HG03097 (cell line): ENCODE data around the gene CLEC4F.

ENCODE experiments used
- ATAC-seq: cut with Tn5 transposase; IDR thresholded peaks from one replicate; pipeline ENCODE4 v1.9.1; 2021; ENCODE audit not compliant: unreplicated experiment, low FRiP score

Gene CLEC4F

DNA sequence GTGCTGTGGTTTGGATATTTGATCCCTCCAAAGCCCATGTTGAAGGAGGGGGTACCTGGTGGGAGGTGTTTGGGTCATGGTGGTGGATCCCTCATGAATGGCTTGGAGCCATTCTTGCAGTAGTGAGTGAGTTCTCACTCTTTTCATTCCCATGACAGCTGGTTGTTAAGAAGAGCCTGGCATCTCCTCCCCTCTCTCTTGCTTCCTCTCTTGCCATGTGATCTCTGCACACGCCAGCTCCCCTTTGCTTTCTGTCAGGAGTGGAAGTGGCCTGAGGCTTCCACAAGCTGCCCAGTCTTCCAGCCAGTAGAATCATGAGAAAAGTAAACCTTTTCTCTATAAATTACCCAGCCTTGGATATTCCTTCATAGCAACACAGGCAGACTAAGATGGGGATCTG lies 61.0 kb downstream of the CLEC4F start:
- no peak for ATAC-seq
